K562 (cell line): ENCODE results near the gene KCNH3. TPM values are rescaled to one million over a fixed set of nuclear protein-coding genes. Genes with fewer than 3 reads are reported as not detected.

Experiments
- ATAC-seq: fragments of 200-7000 bp; cut with Tn5 transposase; 3 replicates; pipeline ENCODE4 v1.9.1; 2020; ENCODE audit warnings: moderate library complexity
- BruUV-seq: library from RNA; stranded (reverse); fragments of 400-500 nt; replicated peaks from 2 replicates; lab custom pipeline; 2021; lab: Mats Ljungman, UMichigan
- CTCF ChIA-PET: fragments of 300-600 bp; formaldehyde crosslinking; extraction: SDS; loops from one replicate; lab custom pipeline; 2021; ENCODE audit warnings: low intra/inter-chr PET ratio; lab: Yijun Ruan, JAX
- POLR2A ChIA-PET: fragments of 300-600, 350-650 bp; sonication (Branson Sonifier 250); formaldehyde crosslinking; extraction: SDS; loops from one replicate; lab custom pipeline; 2021; ENCODE audit warnings: antibody characterized with exemption, inconsistent platforms; lab: Yijun Ruan, JAX
- DNase-seq, 4 experiments: peaks; one replicate each; pipeline versions ENCODE4 v3.0.0 to v3.0.0-alpha.2; 2011 to 2018; ENCODE audit warnings: low spot score in 3 of 4, mixed read lengths in 3 of 4; ENCODE audit errors: extremely low read depth in 1 of 4
- FAIRE-seq: peaks from 2 replicates; lab custom pipeline; 2011; peaks lifted over from hg19 to GRCh38; lab: Jason Lieb, UNC
- H2AFZ ChIP-seq: 2 replicates; pipeline ENCODE4 v1.6.0; 2011; ENCODE audit warnings: low read depth, low read length, control low read depth, inconsistent platforms
- H3K27ac ChIP-seq: fragments of 200-600 bp; 3 replicates; pipeline ENCODE4 v1.8.0; 2011; ENCODE audit warnings: low read depth, mild to moderate bottlenecking, control low read depth, inconsistent platforms, low read length, moderate library complexity, mixed read lengths; ENCODE audit errors: extremely low read depth
- H3K27me3 ChIP-seq, 2 experiments: fragments of 300-600 bp in 1 of 2; 2 replicates in 1 of 2; 3 replicates in 1 of 2; pipeline versions ENCODE4 v1.6.0 to v1.8.0; 2011; ENCODE audit warnings: inconsistent platforms in 2 of 2, low read length in 2 of 2, mild to moderate bottlenecking in 1 of 2, mixed read lengths in 1 of 2, moderate library complexity in 1 of 2; ENCODE audit not compliant: control insufficient read depth in 2 of 2, insufficient read depth in 2 of 2
- H3K36me3 ChIP-seq: fragments of 300-600 bp; 3 replicates; pipeline ENCODE4 v1.8.0; 2011; ENCODE audit warnings: mild to moderate bottlenecking, low read length, inconsistent platforms; ENCODE audit not compliant: control insufficient read depth, insufficient read depth
- H3K4me1 ChIP-seq, 2 experiments: fragments of 200-600 bp in 1 of 2; replicated peaks in 1 of 2; 2 replicates in 1 of 2; 3 replicates in 1 of 2; pipeline versions ENCODE4 v1.5.1 to v1.8.0; 2011; ENCODE audit warnings: inconsistent platforms in 2 of 2, low read length in 2 of 2, mild to moderate bottlenecking in 1 of 2, mixed read lengths in 1 of 2, moderate library complexity in 1 of 2; ENCODE audit not compliant: control insufficient read depth in 2 of 2, insufficient read depth in 2 of 2
- H3K4me2 ChIP-seq: 2 replicates; pipeline ENCODE4 v1.6.1; 2011; ENCODE audit warnings: low read length, control low read depth, inconsistent platforms, mixed read lengths; ENCODE audit not compliant: insufficient read depth
- H3K4me3 ChIP-seq: fragments of 200-600 bp; sonication (generic), shearing (Covaris generic); 2 replicates; pipeline ENCODE4 v1.5.1; 2016; ENCODE audit warnings: control low read depth, inconsistent platforms
- H3K79me2 ChIP-seq: fragments of 200-600 bp; 3 replicates; pipeline ENCODE4 v1.8.0; 2011; ENCODE audit warnings: low read length, inconsistent platforms; ENCODE audit not compliant: control insufficient read depth, insufficient read depth
- H3K9ac ChIP-seq, 2 experiments: 2 replicates each; pipeline versions ENCODE4 v1.6.0 to v1.6.1; 2011; ENCODE audit warnings: low read depth in 2 of 2, low read length in 2 of 2, control low read depth in 1 of 2, inconsistent platforms in 1 of 2, mild to moderate bottlenecking in 1 of 2, mixed read lengths in 1 of 2; ENCODE audit not compliant: insufficient read depth in 1 of 2
- H3K9me1 ChIP-seq: one replicate; pipeline ENCODE4 v1.6.0; 2011; ENCODE audit warnings: inconsistent platforms, mild to moderate bottlenecking, low read length, moderate library complexity; ENCODE audit not compliant: control insufficient read depth, insufficient read depth
- H3K9me3 ChIP-seq: replicated peaks from 2 replicates; pipeline ENCODE4 v1.5.1; 2011; ENCODE audit warnings: low read depth, low read length, inconsistent platforms; ENCODE audit not compliant: control insufficient read depth, insufficient read depth
- H4K20me1 ChIP-seq: replicated peaks from 2 replicates; pipeline ENCODE4 v1.6.1; 2011; ENCODE audit warnings: low read length, inconsistent platforms, mixed read lengths; ENCODE audit not compliant: control insufficient read depth, insufficient read depth
- DNMT1 ChIP-seq: fragments of 450-650 bp; IDR thresholded peaks from 2 replicates; pipeline ENCODE4 v1.6.1; 2016; ENCODE audit warnings: antibody characterized with exemption, mild to moderate bottlenecking
- ESRRA ChIP-seq: fragments of 450-650 bp; IDR thresholded peaks from 2 replicates; pipeline ENCODE4 v1.6.1; 2014; ENCODE audit warnings: low read depth, mild to moderate bottlenecking, moderate library complexity, borderline replicate concordance
- FUS ChIP-seq: fragments of 200-400 bp; formaldehyde crosslinking; optimal IDR thresholded peaks from 2 replicates; pipeline ENCODE3; 2017; ENCODE audit warnings: low read depth, low read length
- HDAC6 ChIP-seq: IDR thresholded peaks from 2 replicates; pipeline ENCODE4 v1.6.1; 2012; ENCODE audit warnings: low read depth, mild to moderate bottlenecking, control low read depth, inconsistent platforms, low read length, moderate library complexity
- MTA1 ChIP-seq: fragments of 450-650 bp; IDR thresholded peaks from 2 replicates; pipeline ENCODE4 v1.6.1; 2017; ENCODE audit warnings: borderline replicate concordance
- MYC ChIP-seq, 2 experiments: fragments of 250-450 bp in 1 of 2; sonication (Bioruptor Pico) in 1 of 2; IDR thresholded peaks; 2 replicates each; pipeline versions ENCODE4 v1.5.1 to v1.6.1; 2012 to 2021; ENCODE audit warnings: low read depth in 2 of 2, borderline replicate concordance in 1 of 2, improper control_type of control experiment in 1 of 2, low read length in 1 of 2, mild to moderate bottlenecking in 1 of 2, moderate library complexity in 1 of 2
- NBN ChIP-seq: fragments of 450-650 bp; IDR thresholded peaks from 2 replicates; pipeline ENCODE4 v1.6.1; 2016; ENCODE audit warnings: low read depth, mild to moderate bottlenecking
- NFATC3 ChIP-seq: fragments of 450-650 bp; IDR thresholded peaks from 2 replicates; pipeline ENCODE4 v1.6.1; 2017; ENCODE audit warnings: mild to moderate bottlenecking
- PPARD ChIP-seq: fragments of 250-450 bp; sonication (Bioruptor Pico); IDR thresholded peaks from 2 replicates; pipeline ENCODE4 v1.8.0; 2022; ENCODE audit warnings: inconsistent platforms, mild to moderate bottlenecking, moderate library complexity
- PTRF ChIP-seq: fragments of 450-650 bp; IDR thresholded peaks from 2 replicates; pipeline ENCODE4 v1.6.1; 2016; ENCODE audit warnings: mild to moderate bottlenecking, missing genetic modification characterization, missing compliant biosample characterization
- RBM22 ChIP-seq: fragments of 200-400 bp; formaldehyde crosslinking; IDR thresholded peaks from 2 replicates; pipeline ENCODE4 v1.6.1; 2018; ENCODE audit warnings: low read length, low read depth; ENCODE audit not compliant: poor library complexity, severe bottlenecking
- SUPT5H ChIP-seq: fragments of 450-650 bp; IDR thresholded peaks from 2 replicates; pipeline ENCODE4 v1.6.1; 2016
- TAF1 ChIP-seq: IDR thresholded peaks from 2 replicates; pipeline ENCODE4 v1.6.1; 2011; ENCODE audit warnings: mild to moderate bottlenecking, low read length, moderate library complexity; ENCODE audit not compliant: insufficient read depth, control insufficient read depth, severe bottlenecking; ENCODE audit errors: extremely low read depth
- TFAM ChIP-seq: fragments of 250-450 bp; sonication (Bioruptor Pico); conservative IDR thresholded peaks from 2 replicates; pipeline ENCODE4 v1.5.0; 2021; ENCODE audit warnings: mild to moderate bottlenecking, moderate library complexity
- ZNF253 ChIP-seq: fragments of 250-450 bp; sonication (Bioruptor Pico); conservative IDR thresholded peaks from 2 replicates; pipeline ENCODE4 v1.6.1; 2021; ENCODE audit warnings: mild to moderate bottlenecking
- ZNF57 ChIP-seq: fragments of 450-650 bp; formaldehyde crosslinking; IDR thresholded peaks from 2 replicates; pipeline ENCODE4 v1.4.0; 2020; ENCODE audit warnings: mild to moderate bottlenecking, moderate library complexity
- WGBS: fragments of 100-300 bp; shearing (Covaris generic); methylation state at CpG from one replicate; pipeline ENCODE4 v1.1.6; 2016; ENCODE audit warnings: low coverage, mixed read lengths; ENCODE audit not compliant: insufficient coverage; ENCODE audit errors: missing lambda C conversion rate; 5-methylcytosine and 5-hydroxymethylcytosine counted together
- in situ Hi-C: fragments of 300-500 bp; cut with MboI; formaldehyde crosslinking; loops from 4 replicates; pipeline ENCODE4 v1.15.0; 2018; ENCODE audit warnings: inconsistent platforms, mixed read lengths
- intact Hi-C: fragments of 100-400 bp; cut with micrococcal nuclease; formaldehyde crosslinking; loops from 2 replicates; pipeline ENCODE4 v1.14.2; 2022
- polyA plus RNA-seq, 8 experiments: library from polyadenylated mRNA; depleted of rRNA in 4 of 8; stranded (reverse) in 5 of 8; unstranded in 3 of 8; fragments of >200 nt; fragmentation: Nextera tagmentation in 2 of 8; fragmentation: Illumina TruSeq in 1 of 8; extraction: Ambion mirVana in 2 of 8; extraction: Trizol in 1 of 8; gene quantifications; 2 replicates each; pipeline versions ENCODE4 v1.2.1 to v1.2.3, GENCODE V29; 2011 to 2014; ENCODE audit warnings: inconsistent platforms in 1 of 8, missing spikeins in 1 of 8
- total RNA-seq, 7 experiments: library from RNA; depleted of rRNA in 6 of 7; stranded (reverse); fragments of >200 nt in 6 of 7; fragmentation: Illumina TruSeq in 2 of 7; extraction: Trizol in 2 of 7; gene quantifications; 2 replicates each; pipeline versions ENCODE4 v1.2.1 to v1.2.3, GENCODE V29; 2011 to 2021; ENCODE audit warnings: low replicate concordance in 1 of 7
- TF ChIP-seq, protein P1 (sequence below): fragments of 250-450 bp; sonication (Bioruptor Pico); IDR thresholded peaks from 2 replicates; pipeline ENCODE4 v1.8.0; 2022; ENCODE audit warnings: moderate library complexity, mild to moderate bottlenecking, inconsistent platforms
- TF ChIP-seq, protein P2 (sequence below): IDR thresholded peaks from 2 replicates; pipeline ENCODE4 v1.6.1; 2016; ENCODE audit warnings: missing genetic modification characterization, missing compliant biosample characterization
- TF ChIP-seq, protein P3 (sequence below): fragments of 450-650 bp; formaldehyde crosslinking; IDR thresholded peaks from 2 replicates; pipeline ENCODE4 v1.4.0; 2022; ENCODE audit warnings: missing genetic modification characterization

KCNH3 gene
- total and polyA plus RNA-seq, 9 of the 15 experiments (the other 6 are each of a cell fraction or from before 2014, with no cell fraction given), result 0.01 to 0.09 TPM; not detected in 7

DNA sequence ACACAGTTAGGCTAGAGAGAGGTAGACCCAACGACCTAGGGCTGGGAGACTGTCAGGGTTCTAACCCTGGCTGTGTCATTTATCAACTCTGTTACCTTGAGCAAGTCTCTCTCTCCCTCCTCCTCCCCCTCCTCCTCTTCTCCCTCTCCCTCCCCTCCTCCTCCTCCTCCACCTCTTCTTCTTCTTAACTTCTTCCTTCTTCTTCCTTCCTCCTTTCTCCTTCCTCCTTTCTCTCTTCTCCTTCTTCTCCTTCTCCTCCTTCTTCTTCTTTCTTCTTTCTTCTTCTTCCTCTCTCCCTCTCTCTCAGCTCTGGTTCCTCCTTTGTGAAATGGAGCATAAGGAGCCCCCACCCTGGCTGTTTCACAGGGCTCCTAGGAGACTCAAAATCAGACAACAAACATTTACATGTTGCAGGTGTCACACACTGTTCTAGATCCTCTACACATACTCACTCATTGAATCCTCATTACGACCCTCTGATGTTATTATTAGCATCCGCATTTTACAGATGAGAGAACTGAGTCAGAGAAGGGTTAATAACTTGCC lies 2.2 kb upstream of the KCNH3 start:
- H3K27me3 ChIP-seq, result peaks cover 14 to 34% of the 10 kb centered on the region in 2 experiments
- H3K9me3 ChIP-seq, result no peaks in the 10 kb centered on the region
- ChIA-PET POLR2A (interaction anchor here (0.6 to 2.4 kb wide), 6 partner anchors 9 to 679 kb away, joined by 3 to 9 read pairs (median 4); no protein-coding TSS in a partner anchor), CTCF (no interaction called here)
- H3K9ac ChIP-seq, result no peak overlapping the region
- H3K9me1 ChIP-seq, result peaks cover 3% of the 10 kb centered on the region
- no peak overlapping the region for H2AFZ ChIP-seq
- H4K20me1 ChIP-seq, result 0 out of 2 replicates have a peak, but pooled peaks cover 9% of the 10 kb centered on the region
- H3K79me2 ChIP-seq, result no peaks in the 10 kb centered on the region
- intact Hi-C loops, result no loop called here
- 3% methylated on average over 3 of the region's 3 CpGs for WGBS
- in situ Hi-C loops, result no loop called here
- no peak for DNase-seq
- no TSS peak for BruUV-seq
- no peak overlapping the region for H3K4me2 ChIP-seq
- H3K27ac ChIP-seq, result no peak overlapping the region
- ATAC-seq, result no peak
- peaks cover 0 to 37% of the 10 kb centered on the region in 2 experiments; a peak in 4 of 5 replicates for H3K4me1 ChIP-seq
- no peaks in the 10 kb centered on the region for H3K36me3 ChIP-seq
- H3K4me3 ChIP-seq, result no peak overlapping the region
- FAIRE-seq, result no peak
- no peak for TF ChIP-seq ZNF57 (CRISPR knock-in tag)
- TF ChIP-seq SUPT5H, result no peak
- no peak for TF ChIP-seq TAF1
- no peak for TF ChIP-seq PPARD (CRISPR knock-in tag)
- TF ChIP-seq ESRRA, result no peak
- no peak for TF ChIP-seq ZNF253 (CRISPR knock-in tag)
- no peak for TF ChIP-seq PTRF (tag)
- no peak for TF ChIP-seq DNMT1
- TF ChIP-seq, protein P1, sequence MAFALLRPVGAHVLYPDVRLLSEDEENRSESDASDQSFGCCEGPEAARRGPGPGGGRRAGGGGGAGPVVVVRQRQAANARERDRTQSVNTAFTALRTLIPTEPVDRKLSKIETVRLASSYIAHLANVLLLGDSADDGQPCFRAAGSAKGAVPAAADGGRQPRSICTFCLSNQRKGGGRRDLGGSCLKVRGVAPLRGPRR (CRISPR knock-in tag), result no peak
- TF ChIP-seq, protein P2, sequence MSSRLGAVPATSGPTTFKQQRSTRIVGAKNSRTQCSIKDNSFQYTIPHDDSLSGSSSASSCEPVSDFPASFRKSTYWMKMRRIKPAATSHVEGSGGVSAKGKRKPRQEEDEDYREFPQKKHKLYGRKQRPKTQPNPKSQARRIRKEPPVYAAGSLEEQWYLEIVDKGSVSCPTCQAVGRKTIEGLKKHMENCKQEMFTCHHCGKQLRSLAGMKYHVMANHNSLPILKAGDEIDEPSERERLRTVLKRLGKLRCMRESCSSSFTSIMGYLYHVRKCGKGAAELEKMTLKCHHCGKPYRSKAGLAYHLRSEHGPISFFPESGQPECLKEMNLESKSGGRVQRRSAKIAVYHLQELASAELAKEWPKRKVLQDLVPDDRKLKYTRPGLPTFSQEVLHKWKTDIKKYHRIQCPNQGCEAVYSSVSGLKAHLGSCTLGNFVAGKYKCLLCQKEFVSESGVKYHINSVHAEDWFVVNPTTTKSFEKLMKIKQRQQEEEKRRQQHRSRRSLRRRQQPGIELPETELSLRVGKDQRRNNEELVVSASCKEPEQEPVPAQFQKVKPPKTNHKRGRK, result peak; percentile 62; the same call in 1 of the 2 replicates
- TF ChIP-seq MYC (IDR thresholded peaks at IDR 0.05; ENCODE audit: low read depth, low read length), result no peak
- TF ChIP-seq MYC (CRISPR knock-in tag; IDR thresholded peaks at IDR 0.05; ENCODE audit: borderline replicate concordance, low read depth), result no peak
- TF ChIP-seq, protein P3, sequence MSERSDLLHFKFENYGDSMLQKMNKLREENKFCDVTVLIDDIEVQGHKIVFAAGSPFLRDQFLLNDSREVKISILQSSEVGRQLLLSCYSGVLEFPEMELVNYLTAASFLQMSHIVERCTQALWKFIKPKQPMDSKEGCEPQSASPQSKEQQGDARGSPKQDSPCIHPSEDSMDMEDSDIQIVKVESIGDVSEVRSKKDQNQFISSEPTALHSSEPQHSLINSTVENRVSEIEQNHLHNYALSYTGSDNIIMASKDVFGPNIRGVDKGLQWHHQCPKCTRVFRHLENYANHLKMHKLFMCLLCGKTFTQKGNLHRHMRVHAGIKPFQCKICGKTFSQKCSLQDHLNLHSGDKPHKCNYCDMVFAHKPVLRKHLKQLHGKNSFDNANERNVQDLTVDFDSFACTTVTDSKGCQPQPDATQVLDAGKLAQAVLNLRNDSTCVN (CRISPR knock-in tag), result 0 out of 2 replicates have a peak, but pooled peaks have one; percentile 52
- TF ChIP-seq NFATC3, result no peak
- TF ChIP-seq RBM22, result no peak
- no peak for TF ChIP-seq NBN
- no peak for TF ChIP-seq HDAC6
- TF ChIP-seq FUS, result no peak
- no peak for TF ChIP-seq TFAM (CRISPR knock-in tag)
- peak; percentile 67; the same call in 1 of the 2 replicates for TF ChIP-seq MTA1
